ENCODE data around the gene LDLRAD4.

- TF ChIP-seq ARNT (IDR thresholded peaks at IDR 0.05) (no peak), FOXA1 (IDR thresholded peaks at IDR 0.05) (no peak), L3MBTL2 (conservative IDR thresholded peaks at IDR 0.05) (no peak), PKNOX1 (IDR thresholded peaks at IDR 0.05) (no peak), ELF4 (IDR thresholded peaks at IDR 0.05) (no peak)
These were observed 353.6 kb downstream of the LDLRAD4 start for GRCh38 chr18:13572148-13572547.

All from HEK293T (cell line).